HG03060 (cell line): ENCODE data around the gene AGXT.

Experiments
- ATAC-seq: cut with Tn5 transposase; IDR thresholded peaks from one replicate; pipeline ENCODE4 v1.9.1; 2021; ENCODE audit warnings: low read depth, moderate number of reproducible peaks; ENCODE audit not compliant: unreplicated experiment

The AGXT gene

GRCh38 chr2:240865391-240865790 is 3.2 kb upstream of the AGXT start:
- no peak for ATAC-seq

- no peak for ATAC-seq
Measured at GRCh38 chr2:240869109-240869955, 708 bp downstream of the AGXT start.

DNA sequence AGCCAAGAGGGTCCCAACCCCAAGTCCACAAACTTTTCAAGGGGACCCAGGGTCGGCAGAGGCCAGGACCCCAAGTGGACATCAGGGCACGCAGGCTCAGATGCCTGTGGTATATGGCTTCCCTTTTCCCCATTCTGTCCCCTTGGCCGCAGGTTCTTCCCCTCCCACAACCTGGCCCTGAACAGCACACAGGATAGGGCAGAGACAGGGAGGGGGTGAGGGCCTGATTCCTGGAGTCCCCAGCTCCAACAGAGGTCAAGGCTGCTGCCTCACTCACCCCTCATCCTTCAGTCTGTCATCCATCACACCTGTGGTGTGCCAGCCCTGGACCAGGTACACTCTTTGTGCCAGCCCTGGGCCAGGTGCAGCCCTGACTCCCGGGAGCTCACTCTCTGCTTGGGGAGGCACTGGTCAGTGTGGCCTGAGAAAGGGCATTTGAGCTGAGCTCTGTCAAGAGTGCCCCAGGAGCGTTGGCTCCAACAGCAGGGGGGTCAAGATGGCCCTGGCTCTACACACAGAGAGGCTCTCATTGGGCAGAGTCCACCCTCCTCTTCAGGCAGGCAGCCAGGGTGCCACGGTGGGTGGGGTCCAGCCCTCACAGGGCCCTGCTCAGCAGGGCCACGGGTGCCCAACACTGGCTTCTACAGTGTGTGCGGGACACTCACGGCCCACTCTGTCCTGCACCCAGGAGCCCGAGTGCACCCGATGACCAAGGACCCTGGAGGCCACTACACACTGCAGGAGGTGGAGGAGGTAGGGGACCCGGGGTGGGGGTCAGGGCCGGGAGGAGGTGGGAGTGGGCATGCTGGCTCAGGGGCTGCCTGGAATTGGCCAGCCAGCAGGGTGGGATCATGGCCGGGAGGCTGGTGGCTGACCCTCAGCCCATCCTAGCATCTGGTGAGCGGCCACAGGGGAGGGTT is 1.6 kb downstream of the AGXT start:
- ATAC-seq = no peak

- no peak for ATAC-seq
Measured at GRCh38 chr2:240871071-240871958, 2.7 kb downstream of the AGXT start.

GRCh38 chr2:240872317-240873097 is 3.9 kb downstream of the AGXT start:
- no peak for ATAC-seq

DNA sequence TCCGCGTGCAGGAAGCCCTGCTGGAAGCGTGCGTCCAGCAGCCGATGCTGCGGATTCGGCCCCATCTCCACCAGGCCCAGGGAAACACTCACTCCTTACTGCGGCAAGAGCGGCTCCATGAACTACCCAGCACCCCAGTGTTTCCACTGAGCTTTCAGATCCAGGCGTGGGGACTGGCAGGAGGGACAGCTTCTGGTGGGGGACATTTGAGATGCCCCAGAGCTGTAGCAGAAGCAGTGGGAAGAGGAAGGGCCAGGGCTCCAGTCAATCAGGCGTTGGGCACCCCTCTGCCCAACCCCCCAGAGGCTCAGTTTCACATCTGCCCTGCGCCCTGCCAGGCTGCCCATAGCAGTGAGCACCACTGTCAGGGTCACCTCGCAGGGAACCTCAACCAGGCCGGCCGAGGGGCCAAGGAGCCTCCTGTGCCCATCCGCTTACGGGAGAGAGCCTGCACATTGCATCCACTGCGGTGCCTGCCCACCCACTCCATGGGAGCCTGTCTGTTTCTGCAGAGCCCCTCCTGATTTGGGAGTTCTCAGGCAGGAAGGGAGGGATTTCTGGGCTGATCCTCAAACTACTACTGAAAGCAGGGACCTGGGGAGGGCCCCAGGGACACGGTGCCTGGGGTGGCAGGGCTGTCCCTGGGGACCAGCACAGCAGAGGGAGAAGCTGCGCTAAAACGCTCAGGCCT is 4.6 kb downstream of the AGXT start:
- no peak for ATAC-seq

- no peak for ATAC-seq
Measured at GRCh38 chr2:240873805-240874714, 5.4 kb downstream of the AGXT start.

GRCh38 chr2:240874715-240875227 is 6.1 kb downstream of the AGXT start:
- ATAC-seq = no peak

DNA sequence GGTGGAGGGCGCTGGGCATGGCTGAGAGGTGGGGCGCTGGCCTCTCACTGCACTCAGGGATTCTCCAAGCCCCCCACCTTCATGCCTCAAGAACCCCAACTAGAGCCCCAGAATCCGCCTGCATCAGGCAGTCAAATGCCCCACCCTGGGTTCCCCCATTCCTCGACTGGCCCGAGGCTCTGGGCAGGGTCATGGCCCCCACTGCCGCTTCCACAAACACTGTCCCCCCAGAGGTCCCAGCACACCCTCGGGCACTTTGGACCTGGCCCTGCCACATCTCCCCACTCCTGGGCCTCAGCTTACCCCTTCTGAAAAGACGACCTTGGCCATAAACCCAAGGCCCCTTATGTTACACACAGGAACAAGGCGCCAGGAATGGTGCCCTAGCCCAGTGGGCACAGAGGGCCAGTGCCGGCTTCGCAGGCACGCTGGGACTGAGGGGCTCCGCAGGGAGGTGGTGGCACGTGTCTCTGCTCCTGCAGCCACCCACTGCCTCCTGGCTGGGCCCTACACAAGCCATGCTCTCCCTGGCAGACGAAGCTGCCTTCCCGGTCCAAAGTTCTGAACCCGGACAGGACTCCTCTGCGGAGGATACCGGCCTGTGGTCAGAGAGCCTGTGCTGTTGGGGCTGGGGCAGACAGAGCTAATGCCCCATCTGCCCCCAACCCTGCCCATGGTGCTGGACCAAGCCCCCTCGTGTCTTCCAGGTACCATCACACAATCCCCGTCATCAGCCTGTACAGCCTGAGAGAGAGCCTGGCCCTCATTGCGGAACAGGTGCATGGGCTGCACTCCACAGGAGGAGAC is 6.8 kb downstream of the AGXT start:
- no peak for ATAC-seq

DNA sequence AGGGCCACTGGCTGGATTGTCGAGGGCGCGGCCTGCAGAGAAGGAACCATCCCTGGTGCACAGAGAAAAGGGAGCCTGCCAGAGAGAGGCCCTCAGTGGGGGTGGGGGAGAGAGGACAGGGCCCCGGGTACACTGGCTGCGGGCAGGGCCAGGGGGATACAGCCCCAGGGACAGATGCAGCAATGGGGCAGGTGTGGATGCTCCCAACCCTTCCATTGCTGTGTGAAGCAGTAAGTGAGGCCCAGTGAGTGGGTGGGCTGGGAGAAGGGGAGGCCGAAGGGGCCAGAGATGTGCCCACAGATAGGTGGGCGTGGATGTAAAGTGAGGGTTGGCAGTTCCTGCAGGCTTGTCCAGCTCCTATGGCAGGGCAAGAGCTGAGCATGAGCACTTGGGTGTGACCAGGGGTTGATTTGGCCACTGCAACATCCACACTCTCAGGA is 7.4 kb downstream of the AGXT start:
- no peak for ATAC-seq

- ATAC-seq = no peak
Measured at GRCh38 chr2:240876475-240877251, 8.0 kb downstream of the AGXT start.

DNA sequence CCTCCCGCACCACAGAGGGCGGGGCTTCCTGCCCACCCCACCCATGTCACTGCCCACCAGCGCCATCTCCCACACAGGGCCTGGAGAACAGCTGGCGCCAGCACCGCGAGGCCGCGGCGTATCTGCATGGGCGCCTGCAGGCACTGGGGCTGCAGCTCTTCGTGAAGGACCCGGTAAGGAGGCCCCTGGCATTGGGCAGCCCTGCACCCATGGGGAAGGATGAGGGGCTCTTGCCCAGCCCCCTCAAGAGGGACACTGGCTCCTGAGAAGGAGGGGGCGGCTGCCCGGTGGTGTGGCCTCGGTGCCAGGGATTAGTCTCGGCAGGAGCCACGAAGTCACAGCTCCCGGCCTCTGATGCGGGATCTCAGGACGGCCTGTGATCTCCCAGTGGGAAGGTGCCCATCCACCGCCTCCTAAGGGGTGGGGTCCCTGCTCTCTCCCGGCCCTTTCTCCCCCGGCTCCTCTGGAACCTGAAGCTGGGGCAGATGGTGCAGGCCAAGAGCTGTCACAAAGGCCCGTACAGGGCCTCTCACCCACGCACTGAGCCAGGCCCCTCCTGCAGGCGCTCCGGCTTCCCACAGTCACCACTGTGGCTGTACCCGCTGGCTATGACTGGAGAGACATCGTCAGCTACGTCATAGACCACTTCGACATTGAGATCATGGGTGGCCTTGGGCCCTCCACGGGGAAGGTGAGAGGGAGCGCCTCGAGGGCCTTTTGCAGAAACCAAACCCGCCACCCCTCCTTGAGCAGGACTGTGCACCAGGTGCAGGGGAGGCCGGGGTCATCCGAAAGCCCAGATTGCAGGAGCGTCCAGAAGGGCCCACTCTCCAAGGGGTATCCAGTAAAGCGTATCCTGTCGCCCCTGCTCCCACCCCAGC is 9.1 kb downstream of the AGXT start:
- ATAC-seq = no peak

GRCh38 chr2:240878341-240878936 is 9.8 kb downstream of the AGXT start:
- no peak for ATAC-seq

GRCh38 chr2:240879105-240879504 is 10.5 kb downstream of the AGXT start:
- no peak for ATAC-seq

GRCh38 chr2:240881913-240882312 is 13.3 kb downstream of the AGXT start:
- no peak for ATAC-seq
